WTC11 (cell line): ENCODE measurements around the gene P3H4. TPM values are rescaled to one million over a fixed set of nuclear protein-coding genes. Genes with fewer than 3 reads are reported as not detected.

ENCODE experiments used
- ATAC-seq: fragments of 200-7000 bp; cut with Tn5 transposase; 2 replicates; pipeline ENCODE4 v1.10.0; 2021; ENCODE audit warnings: mild to moderate bottlenecking, moderate library complexity
- CTCF ChIA-PET: fragments of 300-600 bp; sonication (Branson Sonifier 250); formaldehyde crosslinking; loops from one replicate; lab custom pipeline; 2021; ENCODE audit warnings: antibody characterized with exemption; lab: Charles Lee
- POLR2A ChIA-PET: fragments of 350-600 bp; sonication (Branson Sonifier 250); formaldehyde crosslinking; loops from one replicate; lab custom pipeline; 2021; ENCODE audit warnings: antibody characterized with exemption; lab: Charles Lee
- DNase-seq: peaks from one replicate; pipeline ENCODE4 v3.0.0; 2021; ENCODE audit warnings: low spot score
- H3K27ac Mint-ChIP-seq: 2 replicates; pipeline ENCODE4 v1.8.0; 2021; ENCODE audit warnings: mixed read lengths
- H3K27me3 Mint-ChIP-seq: 2 replicates; pipeline ENCODE4 v1.8.0; 2021; ENCODE audit warnings: low read depth, mild to moderate bottlenecking, moderate library complexity, mixed read lengths
- H3K36me3 Mint-ChIP-seq: 2 replicates; pipeline ENCODE4 v1.8.0; 2021; ENCODE audit warnings: mixed read lengths
- H3K4me1 Mint-ChIP-seq: 2 replicates; pipeline ENCODE4 v1.8.0; 2022; ENCODE audit warnings: mixed read lengths
- H3K4me3 Mint-ChIP-seq: 2 replicates; pipeline ENCODE4 v1.8.0; 2021; ENCODE audit warnings: mild to moderate bottlenecking, moderate library complexity, mixed read lengths
- H3K9me3 Mint-ChIP-seq: 2 replicates; pipeline ENCODE4 v1.8.0; 2021; ENCODE audit warnings: mixed read lengths
- ERG ChIP-seq: fragments of 250-450 bp; sonication (Bioruptor Pico); IDR thresholded peaks from 2 replicates; pipeline ENCODE4 v1.8.0; 2021; ENCODE audit warnings: mild to moderate bottlenecking
- KAT7 ChIP-seq: sonication (generic); formaldehyde crosslinking; IDR thresholded peaks from 2 replicates; pipeline ENCODE4 v1.8.1; 2023; ENCODE audit warnings: missing genetic modification reagents, mild to moderate bottlenecking, borderline replicate concordance
- MXD4 ChIP-seq: fragments of 250-450 bp; sonication (Bioruptor Pico); IDR thresholded peaks from 2 replicates; pipeline ENCODE4 v1.8.0; 2021; ENCODE audit warnings: mild to moderate bottlenecking, moderate library complexity, borderline replicate concordance
- RELA ChIP-seq: sonication (generic); formaldehyde crosslinking; IDR thresholded peaks from 2 replicates; pipeline ENCODE4 v1.8.1; 2022; ENCODE audit warnings: missing genetic modification reagents, mild to moderate bottlenecking, borderline replicate concordance
- TP53 ChIP-seq: sonication (generic); formaldehyde crosslinking; IDR thresholded peaks from 2 replicates; pipeline ENCODE4 v1.8.1; 2023; ENCODE audit warnings: mild to moderate bottlenecking, missing genetic modification reagents
- ZMAT4 ChIP-seq: fragments of 250-450 bp; sonication (Bioruptor Pico); IDR thresholded peaks from 2 replicates; pipeline ENCODE4 v1.9.0; 2021; ENCODE audit warnings: mild to moderate bottlenecking
- ZNF232 ChIP-seq: sonication (generic); formaldehyde crosslinking; IDR thresholded peaks from 2 replicates; pipeline ENCODE4 v1.8.0; 2022; ENCODE audit warnings: mild to moderate bottlenecking, missing genetic modification reagents
- ZNF425 ChIP-seq: fragments of 250-450 bp; sonication (Bioruptor Pico); conservative IDR thresholded peaks from 2 replicates; pipeline ENCODE4 v1.9.0; 2021; ENCODE audit warnings: mild to moderate bottlenecking
- total RNA-seq: library from RNA; stranded (reverse); gene quantifications from 3 replicates; pipeline ENCODE4 v1.2.3, GENCODE V29; 2021
- TF ChIP-seq, protein P1 (sequence below): fragments of 250-450 bp; sonication (Bioruptor Pico); IDR thresholded peaks from 2 replicates; pipeline ENCODE4 v1.9.0; 2021; ENCODE audit warnings: mild to moderate bottlenecking, borderline replicate concordance
- TF ChIP-seq, protein P2 (sequence below): sonication (generic); formaldehyde crosslinking; IDR thresholded peaks from 2 replicates; pipeline ENCODE4 v1.8.0; 2022; ENCODE audit warnings: missing genetic modification reagents
- TF ChIP-seq, protein P3 (sequence below): sonication (generic); formaldehyde crosslinking; IDR thresholded peaks from 2 replicates; pipeline ENCODE4 v1.8.1; 2022; ENCODE audit warnings: mild to moderate bottlenecking, missing genetic modification reagents, moderate library complexity, borderline replicate concordance
- TF ChIP-seq, protein P4 (sequence below): sonication (generic); formaldehyde crosslinking; IDR thresholded peaks from 2 replicates; pipeline ENCODE4 v1.8.0; 2022; ENCODE audit warnings: mild to moderate bottlenecking, missing genetic modification reagents

Gene P3H4
- total RNA-seq, 1 experiment from 2014 or later = 32.1 TPM

GRCh38 chr17:41818024-41818423 lies 6.3 kb upstream of the P3H4 start:
- peaks cover 15% of the 10 kb centered on the region for H3K36me3 Mint-ChIP-seq
- DNase-seq (no peak), ATAC-seq (no peak)
- no peak overlapping the region for H3K4me3 Mint-ChIP-seq
- H3K27me3 Mint-ChIP-seq = no peaks in the 10 kb centered on the region; the same call in 1 of the 2 replicates
- CTCF ChIA-PET = interaction anchor here (1.2 to 1.9 kb wide), 2 partner anchors 32 to 369 kb away, joined by 4 to 11 read pairs; partner anchors contain the start of gene JUP
- TF ChIP-seq TP53 (CRISPR knock-in tag) (no peak), MXD4 (CRISPR knock-in tag) (no peak), ERG (no peak), ZNF232 (CRISPR knock-in tag) (no peak), ZNF425 (no peak), RELA (CRISPR knock-in tag) (no peak), KAT7 (CRISPR knock-in tag) (no peak), ZMAT4 (CRISPR knock-in tag) (no peak)
- TF ChIP-seq, protein P1, sequence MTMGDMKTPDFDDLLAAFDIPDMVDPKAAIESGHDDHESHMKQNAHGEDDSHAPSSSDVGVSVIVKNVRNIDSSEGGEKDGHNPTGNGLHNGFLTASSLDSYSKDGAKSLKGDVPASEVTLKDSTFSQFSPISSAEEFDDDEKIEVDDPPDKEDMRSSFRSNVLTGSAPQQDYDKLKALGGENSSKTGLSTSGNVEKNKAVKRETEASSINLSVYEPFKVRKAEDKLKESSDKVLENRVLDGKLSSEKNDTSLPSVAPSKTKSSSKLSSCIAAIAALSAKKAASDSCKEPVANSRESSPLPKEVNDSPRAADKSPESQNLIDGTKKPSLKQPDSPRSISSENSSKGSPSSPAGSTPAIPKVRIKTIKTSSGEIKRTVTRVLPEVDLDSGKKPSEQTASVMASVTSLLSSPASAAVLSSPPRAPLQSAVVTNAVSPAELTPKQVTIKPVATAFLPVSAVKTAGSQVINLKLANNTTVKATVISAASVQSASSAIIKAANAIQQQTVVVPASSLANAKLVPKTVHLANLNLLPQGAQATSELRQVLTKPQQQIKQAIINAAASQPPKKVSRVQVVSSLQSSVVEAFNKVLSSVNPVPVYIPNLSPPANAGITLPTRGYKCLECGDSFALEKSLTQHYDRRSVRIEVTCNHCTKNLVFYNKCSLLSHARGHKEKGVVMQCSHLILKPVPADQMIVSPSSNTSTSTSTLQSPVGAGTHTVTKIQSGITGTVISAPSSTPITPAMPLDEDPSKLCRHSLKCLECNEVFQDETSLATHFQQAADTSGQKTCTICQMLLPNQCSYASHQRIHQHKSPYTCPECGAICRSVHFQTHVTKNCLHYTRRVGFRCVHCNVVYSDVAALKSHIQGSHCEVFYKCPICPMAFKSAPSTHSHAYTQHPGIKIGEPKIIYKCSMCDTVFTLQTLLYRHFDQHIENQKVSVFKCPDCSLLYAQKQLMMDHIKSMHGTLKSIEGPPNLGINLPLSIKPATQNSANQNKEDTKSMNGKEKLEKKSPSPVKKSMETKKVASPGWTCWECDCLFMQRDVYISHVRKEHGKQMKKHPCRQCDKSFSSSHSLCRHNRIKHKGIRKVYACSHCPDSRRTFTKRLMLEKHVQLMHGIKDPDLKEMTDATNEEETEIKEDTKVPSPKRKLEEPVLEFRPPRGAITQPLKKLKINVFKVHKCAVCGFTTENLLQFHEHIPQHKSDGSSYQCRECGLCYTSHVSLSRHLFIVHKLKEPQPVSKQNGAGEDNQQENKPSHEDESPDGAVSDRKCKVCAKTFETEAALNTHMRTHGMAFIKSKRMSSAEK (CRISPR knock-in tag) = no peak
- TF ChIP-seq, protein P2, sequence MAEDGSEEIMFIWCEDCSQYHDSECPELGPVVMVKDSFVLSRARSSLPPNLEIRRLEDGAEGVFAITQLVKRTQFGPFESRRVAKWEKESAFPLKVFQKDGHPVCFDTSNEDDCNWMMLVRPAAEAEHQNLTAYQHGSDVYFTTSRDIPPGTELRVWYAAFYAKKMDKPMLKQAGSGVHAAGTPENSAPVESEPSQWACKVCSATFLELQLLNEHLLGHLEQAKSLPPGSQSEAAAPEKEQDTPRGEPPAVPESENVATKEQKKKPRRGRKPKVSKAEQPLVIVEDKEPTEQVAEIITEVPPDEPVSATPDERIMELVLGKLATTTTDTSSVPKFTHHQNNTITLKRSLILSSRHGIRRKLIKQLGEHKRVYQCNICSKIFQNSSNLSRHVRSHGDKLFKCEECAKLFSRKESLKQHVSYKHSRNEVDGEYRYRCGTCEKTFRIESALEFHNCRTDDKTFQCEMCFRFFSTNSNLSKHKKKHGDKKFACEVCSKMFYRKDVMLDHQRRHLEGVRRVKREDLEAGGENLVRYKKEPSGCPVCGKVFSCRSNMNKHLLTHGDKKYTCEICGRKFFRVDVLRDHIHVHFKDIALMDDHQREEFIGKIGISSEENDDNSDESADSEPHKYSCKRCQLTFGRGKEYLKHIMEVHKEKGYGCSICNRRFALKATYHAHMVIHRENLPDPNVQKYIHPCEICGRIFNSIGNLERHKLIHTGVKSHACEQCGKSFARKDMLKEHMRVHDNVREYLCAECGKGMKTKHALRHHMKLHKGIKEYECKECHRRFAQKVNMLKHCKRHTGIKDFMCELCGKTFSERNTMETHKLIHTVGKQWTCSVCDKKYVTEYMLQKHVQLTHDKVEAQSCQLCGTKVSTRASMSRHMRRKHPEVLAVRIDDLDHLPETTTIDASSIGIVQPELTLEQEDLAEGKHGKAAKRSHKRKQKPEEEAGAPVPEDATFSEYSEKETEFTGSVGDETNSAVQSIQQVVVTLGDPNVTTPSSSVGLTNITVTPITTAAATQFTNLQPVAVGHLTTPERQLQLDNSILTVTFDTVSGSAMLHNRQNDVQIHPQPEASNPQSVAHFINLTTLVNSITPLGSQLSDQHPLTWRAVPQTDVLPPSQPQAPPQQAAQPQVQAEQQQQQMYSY = no peak
- TF ChIP-seq, protein P3, sequence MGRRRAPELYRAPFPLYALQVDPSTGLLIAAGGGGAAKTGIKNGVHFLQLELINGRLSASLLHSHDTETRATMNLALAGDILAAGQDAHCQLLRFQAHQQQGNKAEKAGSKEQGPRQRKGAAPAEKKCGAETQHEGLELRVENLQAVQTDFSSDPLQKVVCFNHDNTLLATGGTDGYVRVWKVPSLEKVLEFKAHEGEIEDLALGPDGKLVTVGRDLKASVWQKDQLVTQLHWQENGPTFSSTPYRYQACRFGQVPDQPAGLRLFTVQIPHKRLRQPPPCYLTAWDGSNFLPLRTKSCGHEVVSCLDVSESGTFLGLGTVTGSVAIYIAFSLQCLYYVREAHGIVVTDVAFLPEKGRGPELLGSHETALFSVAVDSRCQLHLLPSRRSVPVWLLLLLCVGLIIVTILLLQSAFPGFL (CRISPR knock-in tag) = no peak
- TF ChIP-seq, protein P4, sequence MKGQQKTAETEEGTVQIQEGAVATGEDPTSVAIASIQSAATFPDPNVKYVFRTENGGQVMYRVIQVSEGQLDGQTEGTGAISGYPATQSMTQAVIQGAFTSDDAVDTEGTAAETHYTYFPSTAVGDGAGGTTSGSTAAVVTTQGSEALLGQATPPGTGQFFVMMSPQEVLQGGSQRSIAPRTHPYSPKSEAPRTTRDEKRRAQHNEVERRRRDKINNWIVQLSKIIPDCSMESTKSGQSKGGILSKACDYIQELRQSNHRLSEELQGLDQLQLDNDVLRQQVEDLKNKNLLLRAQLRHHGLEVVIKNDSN (CRISPR knock-in tag) = no peak
- no peaks in the 10 kb centered on the region for H3K9me3 Mint-ChIP-seq
- POLR2A ChIA-PET = no interaction called here
- no peak overlapping the region for H3K27ac Mint-ChIP-seq
- H3K4me1 Mint-ChIP-seq = peaks cover 27% of the 10 kb centered on the region
